Activated CD4-positive, alpha-beta T cell treated with anti-CD3 and anti-CD28 coated beads, Interleukin-2, amount 50 U/mL, for 48 hours (primary cell): ENCODE results near the gene NTN5.
"Not testable (repeated sequence)": the region's sequence is repeated elsewhere in the genome, so short reads cannot be mapped to it uniquely, and the experiment has no call there.

Source experiments
- DNase-seq, 2 experiments: peaks; one replicate each; pipeline ENCODE4 v3.0.0-alpha.2; 2020

NTN5 gene

GRCh38 chr19:48641850-48642249 is 31.0 kb downstream of the NTN5 start:
- no peak for DNase-seq

- DNase-seq: no peak
These were observed 33.1 kb downstream of the NTN5 start for GRCh38 chr19:48639483-48640375.

GRCh38 chr19:48638831-48639381 is 33.9 kb downstream of the NTN5 start:
- DNase-seq: no peak

GRCh38 chr19:48637948-48638830 is 34.6 kb downstream of the NTN5 start:
- peak; percentile 65 to 74 for DNase-seq

GRCh38 chr19:48637449-48637947 is 35.3 kb downstream of the NTN5 start:
- peak; percentile 99 for DNase-seq

GRCh38 chr19:48636859-48637448 is 35.9 kb downstream of the NTN5 start, which contains the start of gene DBP:
TSS of gene DBP (minus strand) at chr19:48637379. CDS start at chr19:48636994, 385 bp downstream.
- no peak for DNase-seq

- no peak for DNase-seq
These were observed 36.6 kb downstream of the NTN5 start for GRCh38 chr19:48635966-48636858.

- DNase-seq: peak; percentile 72 to 73
These were observed 37.4 kb downstream of the NTN5 start for GRCh38 chr19:48635263-48635965.

GRCh38 chr19:48634424-48635262 is 38.2 kb downstream of the NTN5 start:
- peak; percentile 95 to 96 for DNase-seq

GRCh38 chr19:48634036-48634342 is 38.8 kb downstream of the NTN5 start:
- no peak for DNase-seq

- no peak for DNase-seq
These were observed 39.4 kb downstream of the NTN5 start for GRCh38 chr19:48633148-48634035.

GRCh38 chr19:48632692-48633147 is 40.1 kb downstream of the NTN5 start:
- no peak for DNase-seq

GRCh38 chr19:48632286-48632685 is 40.5 kb downstream of the NTN5 start:
- not testable (repeated sequence) for DNase-seq

GRCh38 chr19:48631225-48631624 is 41.6 kb downstream of the NTN5 start:
- no peak for DNase-seq

GRCh38 chr19:48630296-48631063 is 42.3 kb downstream of the NTN5 start:
- no peak for DNase-seq

GRCh38 chr19:48629599-48630295 is 43.1 kb downstream of the NTN5 start:
- no peak for DNase-seq

GRCh38 chr19:48629297-48629598 is 43.6 kb downstream of the NTN5 start:
- no peak for DNase-seq
